H1 (cell line): ENCODE measurements around the gene AIRE.

Source experiments
- CTCF ChIP-seq, 3 experiments: IDR thresholded peaks; 1 replicate in 2 of 3; 2 replicates in 1 of 3; pipeline versions ENCODE4 v1.5.1 to v1.6.1; 2011; ENCODE audit warnings: low read length in 3 of 3, mild to moderate bottlenecking in 3 of 3, inconsistent platforms in 2 of 3, low read depth in 1 of 3, moderate library complexity in 1 of 3; ENCODE audit not compliant: insufficient read depth in 1 of 3; ENCODE audit errors: control extremely low read depth in 1 of 3
- EP300 ChIP-seq, 2 experiments: IDR thresholded peaks; 1 replicate in 1 of 2; 2 replicates in 1 of 2; pipeline ENCODE4 v1.6.1; 2011 to 2012; ENCODE audit warnings: low read depth in 2 of 2, low read length in 2 of 2, mild to moderate bottlenecking in 2 of 2, borderline replicate concordance in 1 of 2, inconsistent platforms in 1 of 2, moderate library complexity in 1 of 2
- EZH2 ChIP-seq: fragments of 200-600 bp; sonication (generic); IDR thresholded peaks from 2 replicates; pipeline ENCODE4 v1.7.1; 2012; ENCODE audit warnings: low read depth, mild to moderate bottlenecking, moderate library complexity, low read length, inconsistent platforms; ENCODE audit not compliant: severe bottlenecking
- GABPA ChIP-seq: IDR thresholded peaks from 2 replicates; pipeline ENCODE4 v1.6.1; 2011; ENCODE audit warnings: mild to moderate bottlenecking, low read length, moderate library complexity, borderline replicate concordance; ENCODE audit not compliant: insufficient read depth
- POLR2A ChIP-seq, 2 experiments: IDR thresholded peaks; 1 replicate in 1 of 2; 2 replicates in 1 of 2; pipeline ENCODE4 v1.6.1; 2011; ENCODE audit warnings: low read depth in 2 of 2, low read length in 2 of 2, mild to moderate bottlenecking in 2 of 2; ENCODE audit errors: control extremely low read depth in 1 of 2
- POLR2AphosphoS5 ChIP-seq: IDR thresholded peaks from 2 replicates; pipeline ENCODE4 v1.6.1; 2011; ENCODE audit warnings: low read depth, low read length
- RAD21 ChIP-seq, 2 experiments: IDR thresholded peaks in 1 of 2; conservative IDR thresholded peaks in 1 of 2; 2 replicates each; pipeline ENCODE4 v1.6.1; 2011; ENCODE audit warnings: low read depth in 2 of 2, low read length in 2 of 2, improper control_type of control experiment in 1 of 2, inconsistent platforms in 1 of 2, mild to moderate bottlenecking in 1 of 2, moderate library complexity in 1 of 2
- RNF2 ChIP-seq: fragments of 200-900, 300-1000 bp; sonication (generic); IDR thresholded peaks from 2 replicates; pipeline ENCODE4 v1.7.1; 2016; ENCODE audit warnings: borderline replicate concordance, low read depth, mild to moderate bottlenecking, antibody characterized with exemption, low read length; ENCODE audit not compliant: poor library complexity, severe bottlenecking; ENCODE audit errors: missing control alignments
- TAF1 ChIP-seq: IDR thresholded peaks from 2 replicates; pipeline ENCODE4 v1.6.1; 2011; ENCODE audit warnings: mild to moderate bottlenecking, low read depth, low read length

- TF ChIP-seq RAD21 (IDR thresholded peaks at IDR 0.05 in 1 of 2, conservative IDR thresholded peaks at IDR 0.05 in 1 of 2; ENCODE audit: low read depth in 2 of 2, low read length in 2 of 2) (no peak), EP300 (IDR thresholded peaks at IDR 0.05; ENCODE audit: borderline replicate concordance in 1 of 2, low read depth in 2 of 2, low read length in 2 of 2) (no peak), CTCF (IDR thresholded peaks at IDR 0.05; ENCODE audit: control extremely low read depth in 1 of 3, insufficient read depth in 1 of 3, low read depth in 1 of 3, low read length in 3 of 3) (no peak), POLR2AphosphoS5 (no peak), POLR2A (IDR thresholded peaks at IDR 0.05; ENCODE audit: control extremely low read depth in 1 of 2, low read depth in 2 of 2, low read length in 2 of 2) (no peak), EZH2 (no peak), GABPA (no peak), RNF2 (no peak), TAF1 (no peak)
Observed at GRCh38 chr21:44281801-44282200, 3.9 kb upstream of the AIRE start.
